Epithelial cell of proximal tubule (primary cell): Measurements from ENCODE around the gene KLK11. TPM values are rescaled to one million over a fixed set of nuclear protein-coding genes. Genes with fewer than 3 reads are reported as not detected.

Source experiments
- DNase-seq: peaks from one replicate; pipeline ENCODE4 v3.0.0-alpha.2; 2011; ENCODE audit warnings: low read depth
- H3K4me3 ChIP-seq: 2 replicates; pipeline ENCODE4 v1.5.1; 2011; ENCODE audit warnings: low read depth, mild to moderate bottlenecking, low read length
- CTCF ChIP-seq: conservative IDR thresholded peaks from 2 replicates; pipeline ENCODE4 v1.5.1; 2012; ENCODE audit warnings: low read depth, mild to moderate bottlenecking, low read length
- total RNA-seq: library from RNA; depleted of rRNA; stranded (reverse); fragments of >200 nt; gene quantifications from 2 replicates; pipeline ENCODE4 v1.2.3, GENCODE V29; 2015

Gene KLK11
- total RNA-seq, 1 donor from 2014 or later, result not detected

GRCh38 chr19:51007488-51007887 lies 18.9 kb downstream of the KLK11 start:
- no peak for TF ChIP-seq CTCF
- no peak overlapping the region for H3K4me3 ChIP-seq
- DNase-seq, result no peak

- DNase-seq, result no peak
- no peak overlapping the region for H3K4me3 ChIP-seq
- no peak for TF ChIP-seq CTCF
Observed at GRCh38 chr19:51006406-51006805, 20.0 kb downstream of the KLK11 start.

- H3K4me3 ChIP-seq, result no peak overlapping the region
- no peak for DNase-seq
- TF ChIP-seq CTCF, result no peak
Observed at GRCh38 chr19:51005248-51005647, 21.2 kb downstream of the KLK11 start.

GRCh38 chr19:51003316-51003715 lies 23.1 kb downstream of the KLK11 start:
- H3K4me3 ChIP-seq, result no peak overlapping the region
- TF ChIP-seq CTCF, result no peak
- no peak for DNase-seq

GRCh38 chr19:51002542-51003311 lies 23.7 kb downstream of the KLK11 start:
- no peak for TF ChIP-seq CTCF
- DNase-seq, result no peak
- H3K4me3 ChIP-seq, result no peak overlapping the region

GRCh38 chr19:51002089-51002532 lies 24.3 kb downstream of the KLK11 start:
- no peak for DNase-seq
- H3K4me3 ChIP-seq, result no peak overlapping the region
- TF ChIP-seq CTCF, result no peak

- H3K4me3 ChIP-seq, result no peak within 1 kb of the TSS
- DNase-seq, result no peak
- TF ChIP-seq CTCF, result no peak
Observed at GRCh38 chr19:51001515-51001914, 24.9 kb downstream of the KLK11 start, which contains the start of gene KLK8. KLK8 (minus strand) TSS chr19:51001604; CDS start chr19:51001167, 437 bp downstream.
